H1 (cell line): ENCODE measurements around the gene DEK.

Experiments used
- CHD1 ChIP-seq: IDR thresholded peaks from 2 replicates; pipeline ENCODE4 v1.6.1; 2012; ENCODE audit warnings: low read depth, low read length, improper control_type of control experiment
- EGR1 ChIP-seq: IDR thresholded peaks from 2 replicates; pipeline ENCODE4 v1.6.1; 2011; ENCODE audit warnings: low read depth, low read length, borderline replicate concordance
- HDAC6 ChIP-seq: IDR thresholded peaks from one replicate; pipeline ENCODE4 v1.7.1; 2012; ENCODE audit warnings: low read depth, mild to moderate bottlenecking, inconsistent platforms, low read length, moderate library complexity
- MAX ChIP-seq: IDR thresholded peaks from 2 replicates; pipeline ENCODE4 v1.6.1; 2012; ENCODE audit warnings: inconsistent platforms
- POLR2A ChIP-seq, 2 experiments: IDR thresholded peaks; 1 replicate in 1 of 2; 2 replicates in 1 of 2; pipeline ENCODE4 v1.6.1; 2011; ENCODE audit warnings: low read depth in 2 of 2, low read length in 2 of 2, mild to moderate bottlenecking in 2 of 2; ENCODE audit errors: control extremely low read depth in 1 of 2
- POLR2AphosphoS5 ChIP-seq: IDR thresholded peaks from 2 replicates; pipeline ENCODE4 v1.6.1; 2011; ENCODE audit warnings: low read depth, low read length
- RAD21 ChIP-seq, 2 experiments: IDR thresholded peaks in 1 of 2; conservative IDR thresholded peaks in 1 of 2; 2 replicates each; pipeline ENCODE4 v1.6.1; 2011; ENCODE audit warnings: low read depth in 2 of 2, low read length in 2 of 2, improper control_type of control experiment in 1 of 2, inconsistent platforms in 1 of 2, mild to moderate bottlenecking in 1 of 2, moderate library complexity in 1 of 2
- SP4 ChIP-seq: IDR thresholded peaks from 2 replicates; pipeline ENCODE4 v1.6.1; 2012; ENCODE audit warnings: low read length, inconsistent platforms
- TF ChIP-seq, protein P1 (sequence below), 3 experiments: IDR thresholded peaks; 1 replicate in 2 of 3; 2 replicates in 1 of 3; pipeline versions ENCODE4 v1.5.1 to v1.6.1; 2011; ENCODE audit warnings: low read length in 3 of 3, mild to moderate bottlenecking in 3 of 3, inconsistent platforms in 2 of 3, low read depth in 1 of 3, moderate library complexity in 1 of 3; ENCODE audit not compliant: insufficient read depth in 1 of 3; ENCODE audit errors: control extremely low read depth in 1 of 3

- TF ChIP-seq POLR2A (IDR thresholded peaks at IDR 0.05; ENCODE audit: control extremely low read depth in 1 of 2, low read depth in 2 of 2, low read length in 2 of 2), result no peak
- no peak for TF ChIP-seq EGR1
- TF ChIP-seq CHD1, result no peak
- TF ChIP-seq HDAC6, result no peak
- TF ChIP-seq POLR2AphosphoS5, result no peak
- TF ChIP-seq RAD21 (IDR thresholded peaks at IDR 0.05 in 1 of 2, conservative IDR thresholded peaks at IDR 0.05 in 1 of 2; ENCODE audit: low read depth in 2 of 2, low read length in 2 of 2), result no peak
- TF ChIP-seq, protein P1, sequence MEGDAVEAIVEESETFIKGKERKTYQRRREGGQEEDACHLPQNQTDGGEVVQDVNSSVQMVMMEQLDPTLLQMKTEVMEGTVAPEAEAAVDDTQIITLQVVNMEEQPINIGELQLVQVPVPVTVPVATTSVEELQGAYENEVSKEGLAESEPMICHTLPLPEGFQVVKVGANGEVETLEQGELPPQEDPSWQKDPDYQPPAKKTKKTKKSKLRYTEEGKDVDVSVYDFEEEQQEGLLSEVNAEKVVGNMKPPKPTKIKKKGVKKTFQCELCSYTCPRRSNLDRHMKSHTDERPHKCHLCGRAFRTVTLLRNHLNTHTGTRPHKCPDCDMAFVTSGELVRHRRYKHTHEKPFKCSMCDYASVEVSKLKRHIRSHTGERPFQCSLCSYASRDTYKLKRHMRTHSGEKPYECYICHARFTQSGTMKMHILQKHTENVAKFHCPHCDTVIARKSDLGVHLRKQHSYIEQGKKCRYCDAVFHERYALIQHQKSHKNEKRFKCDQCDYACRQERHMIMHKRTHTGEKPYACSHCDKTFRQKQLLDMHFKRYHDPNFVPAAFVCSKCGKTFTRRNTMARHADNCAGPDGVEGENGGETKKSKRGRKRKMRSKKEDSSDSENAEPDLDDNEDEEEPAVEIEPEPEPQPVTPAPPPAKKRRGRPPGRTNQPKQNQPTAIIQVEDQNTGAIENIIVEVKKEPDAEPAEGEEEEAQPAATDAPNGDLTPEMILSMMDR (IDR thresholded peaks at IDR 0.05; ENCODE audit: control extremely low read depth in 1 of 3, insufficient read depth in 1 of 3, low read depth in 1 of 3, low read length in 3 of 3), result no peak
- TF ChIP-seq MAX, result no peak
- no peak for TF ChIP-seq SP4
These were observed 3.7 kb upstream of the DEK start for GRCh38 chr6:18268066-18268465.
